Esophagus (tissue), 2 donors: ENCODE measurements around the gene CUL4A. TPM values are rescaled to one million over a fixed set of nuclear protein-coding genes. Genes with fewer than 3 reads are reported as not detected.
"Not testable (repeated sequence)": the region's sequence is repeated elsewhere in the genome, so short reads cannot be mapped to it uniquely, and the experiment has no call there.

Experiments
- H3K27ac ChIP-seq, 2 donors: one replicate each; pipeline ENCODE4 v1.5.1; 2013; ENCODE audit warnings: low read depth in 2 of 2, mild to moderate bottlenecking in 2 of 2, inconsistent platforms in 1 of 2, low read length in 1 of 2, moderate library complexity in 1 of 2
- H3K27me3 ChIP-seq, 2 donors: one replicate each; pipeline ENCODE4 v1.6.1; 2013; ENCODE audit warnings: low read length in 2 of 2, control low read depth in 1 of 2, mild to moderate bottlenecking in 1 of 2; ENCODE audit not compliant: insufficient read depth in 2 of 2, control insufficient read depth in 1 of 2
- H3K36me3 ChIP-seq, 2 donors: one replicate each; pipeline ENCODE4 v1.6.1; 2013; ENCODE audit warnings: low read length in 1 of 2; ENCODE audit not compliant: control insufficient read depth in 2 of 2, insufficient read depth in 2 of 2
- H3K4me1 ChIP-seq, 2 donors: one replicate each; pipeline ENCODE4 v1.6.1; 2013; ENCODE audit warnings: low read length in 1 of 2; ENCODE audit not compliant: control insufficient read depth in 2 of 2, insufficient read depth in 2 of 2
- H3K4me3 ChIP-seq, 2 donors: one replicate each; pipeline ENCODE4 v1.5.1; 2013; ENCODE audit warnings: low read length in 2 of 2, mild to moderate bottlenecking in 2 of 2, low read depth in 1 of 2, moderate library complexity in 1 of 2
- H3K9me3 ChIP-seq, 2 donors: one replicate each; pipeline ENCODE4 v1.6.1; 2013; ENCODE audit warnings: mild to moderate bottlenecking in 2 of 2, low read depth in 1 of 2, low read length in 1 of 2, moderate library complexity in 1 of 2; ENCODE audit not compliant: control insufficient read depth in 2 of 2, insufficient read depth in 1 of 2
- WGBS, 2 donors: extraction: QIAGEN DNeasy Blood & Tissue Kit; methylation state at CpG; one replicate each; pipeline ENCODE4 v1.1.7; 2013; 5-methylcytosine and 5-hydroxymethylcytosine counted together
- polyA plus RNA-seq, 2 donors: library from polyadenylated mRNA; stranded (reverse); fragments of 200-250 nt; gene quantifications; one replicate each; pipeline ENCODE4 v1.2.3, GENCODE V29; 2013
- donor health status: healthy with polysubstance abuse.
- donor health status: Bipolar disorder and iron deficiency.

Gene CUL4A
- polyA plus RNA-seq, 2 donors = 21.0 to 31.2 TPM

- 88 to 90% methylated on average over 6 of the region's 6 CpGs for WGBS, 2 donors
- H3K27ac ChIP-seq = no peak overlapping the region
- H3K9me3 ChIP-seq = no peaks in the 10 kb centered on the region
- peaks cover 5 to 21% of the 10 kb centered on the region in 2 donors for H3K36me3 ChIP-seq
- H3K4me1 ChIP-seq = peaks cover 2 to 3% of the 10 kb centered on the region in 2 donors
- H3K27me3 ChIP-seq = no peaks in the 10 kb centered on the region
- no peak overlapping the region for H3K4me3 ChIP-seq
Measured at GRCh38 chr13:113309473-113309872, 100.1 kb downstream of the CUL4A start.

DNA sequence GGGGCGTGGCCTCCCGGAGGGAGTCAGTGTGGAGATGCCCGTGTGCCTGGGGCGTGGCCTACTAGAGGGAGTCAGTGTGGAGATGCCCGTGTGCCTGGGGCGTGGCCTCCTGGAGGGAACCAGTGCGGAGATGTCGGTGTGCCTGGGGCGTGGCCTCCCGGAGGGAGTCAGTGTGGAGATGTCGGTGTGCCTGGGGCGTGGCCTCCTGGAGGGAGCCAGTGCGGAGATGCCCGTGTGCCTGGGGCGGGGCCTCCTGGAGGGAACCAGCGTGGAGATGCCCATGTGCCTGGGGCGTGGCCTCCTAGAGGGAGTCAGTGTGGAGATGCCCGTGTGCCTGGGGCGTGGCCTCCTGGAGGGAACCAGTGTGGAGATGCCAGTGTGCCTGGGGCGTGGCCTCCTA, 104.7 kb downstream of the CUL4A start:
- H3K27ac ChIP-seq, H3K9me3 ChIP-seq, H3K4me3 ChIP-seq, H3K4me1 ChIP-seq, H3K27me3 ChIP-seq: not testable (repeated sequence)
- H3K36me3 ChIP-seq = peaks cover 5 to 30% of the 10 kb centered on the region in 2 donors
- WGBS, 2 donors = 95% methylated on average over 20 of the region's 20 CpGs

- H3K27ac ChIP-seq, H3K27me3 ChIP-seq, H3K4me1 ChIP-seq, H3K4me3 ChIP-seq, H3K9me3 ChIP-seq: not testable (repeated sequence)
- 86% methylated on average over 21 to 23 of the region's 23 CpGs for WGBS, 2 donors
- peaks cover 5 to 35% of the 10 kb centered on the region in 2 donors for H3K36me3 ChIP-seq
Measured at GRCh38 chr13:113314895-113315470, 105.6 kb downstream of the CUL4A start.

DNA sequence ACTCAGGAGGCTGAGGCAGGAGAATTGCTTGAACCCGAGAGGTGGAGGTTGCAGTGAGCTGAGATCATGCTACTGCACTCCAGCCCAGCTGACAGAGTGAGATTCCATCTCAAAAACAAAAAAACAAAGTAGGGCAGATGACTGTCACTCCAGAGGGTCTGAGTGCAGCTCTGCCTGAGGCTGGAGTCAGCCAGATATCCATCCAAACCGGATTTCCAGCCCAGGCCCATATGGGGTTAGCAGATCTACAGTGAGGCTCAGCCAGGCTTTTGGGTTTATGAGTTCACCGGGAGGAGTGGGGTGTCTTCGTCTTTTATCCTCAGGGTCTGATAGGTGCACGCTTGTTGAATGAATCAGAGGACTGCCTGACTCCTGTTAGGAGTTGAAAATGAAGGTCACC, 106.6 kb downstream of the CUL4A start:
- H3K36me3 ChIP-seq = peaks cover 3 to 37% of the 10 kb centered on the region in 2 donors
- H3K4me3 ChIP-seq = no peak overlapping the region
- no peaks in the 10 kb centered on the region for H3K9me3 ChIP-seq
- 87 to 89% methylated on average over 5 of the region's 5 CpGs for WGBS, 2 donors
- no peaks in the 10 kb centered on the region for H3K27me3 ChIP-seq
- H3K27ac ChIP-seq = no peak overlapping the region
- H3K4me1 ChIP-seq = peaks cover 0 to 2% of the 10 kb centered on the region in 2 donors

Other genes with a start within 250 kb of the CUL4A start
- gene MCF2L, start 240.4 kb upstream of the CUL4A start, polyA plus RNA-seq = 10 to 100 TPM; 10.9 to 19.4 TPM
- gene F7, start 103.8 kb upstream of the CUL4A start, polyA plus RNA-seq = under 1 TPM in 1 of 2 donors, not detected in 1; 0.01 TPM
- 1 to 10 TPM; 1.6 to 4.5 TPM for gene F10, start 86.8 kb upstream of the CUL4A start, polyA plus RNA-seq
- not detected for gene PROZ, start 51.0 kb upstream of the CUL4A start, polyA plus RNA-seq
- 10 to 100 TPM; 17.8 to 20.7 TPM for gene PCID2, start 944 bp upstream of the CUL4A start, polyA plus RNA-seq
- gene LAMP1, start 87.6 kb downstream of the CUL4A start, polyA plus RNA-seq = 10 to 100 TPM; 45.5 to 71.5 TPM
- gene GRTP1, start 154.5 kb downstream of the CUL4A start, polyA plus RNA-seq = 10 to 100 TPM; 13.9 to 15.8 TPM
- under 1 TPM; 0.51 to 0.89 TPM for gene ADPRHL1, start 243.9 kb downstream of the CUL4A start, polyA plus RNA-seq